HEK293 (cell line): Measurements from ENCODE around the gene IL17C.

Source experiments
- CTCF ChIA-PET: fragments of 350-600 bp; formaldehyde crosslinking; extraction: SDS; loops from one replicate; lab custom pipeline; 2021; ENCODE audit warnings: antibody characterized with exemption; lab: Yijun Ruan, JAX
- POLR2A ChIA-PET: fragments of 300-600 bp; formaldehyde crosslinking; extraction: SDS; loops from one replicate; lab custom pipeline; 2020; ENCODE audit warnings: antibody characterized with exemption, inconsistent platforms; lab: Yijun Ruan, JAX
- H3K27ac ChIP-seq: fragments of 200-500 bp; sonication (Bioruptor generic); 2 replicates; pipeline ENCODE4 v1.5.1; 2014; ENCODE audit warnings: low read depth, low read length, control low read depth, inconsistent platforms; ENCODE audit errors: extremely low read depth
- H3K36me3 ChIP-seq, 2 experiments: fragments of 200-500 bp in 1 of 2; sonication (Bioruptor generic) in 1 of 2; 1 replicate in 1 of 2; 2 replicates in 1 of 2; pipeline ENCODE4 v1.5.1; 2014 to 2017; ENCODE audit warnings: inconsistent platforms in 2 of 2, low read length in 2 of 2; ENCODE audit not compliant: control insufficient read depth in 2 of 2, insufficient read depth in 1 of 2
- H3K4me1 ChIP-seq: fragments of 200-500 bp; sonication (Bioruptor generic); 2 replicates; pipeline ENCODE4 v1.5.1; 2014; ENCODE audit warnings: mild to moderate bottlenecking, low read length, inconsistent platforms; ENCODE audit not compliant: control insufficient read depth, insufficient read depth
- H3K4me3 ChIP-seq: 2 replicates; pipeline ENCODE4 v1.5.1; 2011; ENCODE audit warnings: low read depth, mild to moderate bottlenecking, control low read depth, low read length, moderate library complexity
- H3K9me3 ChIP-seq: fragments of 200-500 bp; sonication (Bioruptor generic); 2 replicates; pipeline ENCODE4 v1.5.1; 2014; ENCODE audit warnings: low read depth, low read length, inconsistent platforms; ENCODE audit not compliant: control insufficient read depth, insufficient read depth
- BCL11B ChIP-seq: fragments of 450-650 bp; formaldehyde crosslinking; IDR thresholded peaks from 2 replicates; pipeline ENCODE4 v1.5.1; 2016; ENCODE audit warnings: low read depth, missing biosample characterization, missing genetic modification characterization
- RBAK ChIP-seq: fragments of 450-650 bp; formaldehyde crosslinking; IDR thresholded peaks from 2 replicates; pipeline ENCODE4 v1.5.1; 2016; ENCODE audit warnings: missing biosample characterization, missing genetic modification characterization
- SP7 ChIP-seq: fragments of 450-650 bp; formaldehyde crosslinking; IDR thresholded peaks from 2 replicates; pipeline ENCODE4 v1.5.1; 2016; ENCODE audit warnings: missing biosample characterization, missing genetic modification characterization
- YY2 ChIP-seq: fragments of 450-650 bp; formaldehyde crosslinking; IDR thresholded peaks from 2 replicates; pipeline ENCODE4 v1.5.1; 2016; ENCODE audit warnings: missing biosample characterization, missing genetic modification characterization
- ZBTB1 ChIP-seq: fragments of 450-650 bp; formaldehyde crosslinking; IDR thresholded peaks from 2 replicates; pipeline ENCODE4 v1.5.1; 2016; ENCODE audit warnings: missing biosample characterization, missing genetic modification characterization
- ZBTB7A ChIP-seq: fragments of 450-650 bp; formaldehyde crosslinking; IDR thresholded peaks from 2 replicates; pipeline ENCODE4 v1.5.1; 2016; ENCODE audit warnings: low read depth, missing biosample characterization, missing genetic modification characterization
- ZFP37 ChIP-seq: fragments of 450-650 bp; formaldehyde crosslinking; IDR thresholded peaks from 2 replicates; pipeline ENCODE4 v1.5.1; 2016; ENCODE audit warnings: missing biosample characterization, missing genetic modification characterization
- ZNF112 ChIP-seq: fragments of 450-650 bp; formaldehyde crosslinking; IDR thresholded peaks from 2 replicates; pipeline ENCODE4 v1.5.0; 2017; ENCODE audit warnings: missing biosample characterization, missing genetic modification characterization
- ZNF114 ChIP-seq: fragments of 450-650 bp; formaldehyde crosslinking; IDR thresholded peaks from 2 replicates; pipeline ENCODE4 v1.5.0; 2017; ENCODE audit warnings: missing biosample characterization, missing genetic modification characterization
- ZNF133 ChIP-seq: fragments of 450-650 bp; formaldehyde crosslinking; IDR thresholded peaks from 2 replicates; pipeline ENCODE4 v1.5.1; 2016; ENCODE audit warnings: missing biosample characterization, missing genetic modification characterization
- ZNF138 ChIP-seq: fragments of 450-650 bp; formaldehyde crosslinking; IDR thresholded peaks from 2 replicates; pipeline ENCODE4 v1.5.1; 2016; ENCODE audit warnings: missing biosample characterization, missing genetic modification characterization, borderline replicate concordance
- ZNF18 ChIP-seq: fragments of 450-650 bp; formaldehyde crosslinking; IDR thresholded peaks from 2 replicates; pipeline ENCODE4 v1.5.1; 2016; ENCODE audit warnings: missing biosample characterization, missing genetic modification characterization
- ZNF248 ChIP-seq: fragments of 450-650 bp; formaldehyde crosslinking; IDR thresholded peaks from 2 replicates; pipeline ENCODE4 v1.5.1; 2017; ENCODE audit warnings: missing biosample characterization, missing genetic modification characterization
- ZNF292 ChIP-seq: fragments of 450-650 bp; formaldehyde crosslinking; IDR thresholded peaks from 2 replicates; pipeline ENCODE4 v1.5.1; 2016; ENCODE audit warnings: low read depth, missing biosample characterization, missing genetic modification characterization, borderline replicate concordance
- ZNF302 ChIP-seq: fragments of 450-650 bp; formaldehyde crosslinking; IDR thresholded peaks from 2 replicates; pipeline ENCODE4 v1.5.1; 2016; ENCODE audit warnings: missing biosample characterization, missing genetic modification characterization, low read depth
- ZNF311 ChIP-seq: fragments of 450-650 bp; formaldehyde crosslinking; IDR thresholded peaks from 2 replicates; pipeline ENCODE4 v1.5.1; 2017; ENCODE audit warnings: missing biosample characterization, missing genetic modification characterization, borderline replicate concordance
- ZNF416 ChIP-seq: fragments of 450-650 bp; formaldehyde crosslinking; IDR thresholded peaks from 2 replicates; pipeline ENCODE4 v1.5.1; 2016; ENCODE audit warnings: missing biosample characterization, missing genetic modification characterization
- ZNF521 ChIP-seq: fragments of 450-650 bp; formaldehyde crosslinking; IDR thresholded peaks from 2 replicates; pipeline ENCODE4 v1.5.1; 2017; ENCODE audit warnings: missing biosample characterization, mild to moderate bottlenecking, missing genetic modification characterization
- ZNF529 ChIP-seq: fragments of 450-650 bp; formaldehyde crosslinking; IDR thresholded peaks from 2 replicates; pipeline ENCODE4 v1.5.1; 2017; ENCODE audit warnings: missing genetic modification characterization, missing biosample characterization; ENCODE audit not compliant: insufficient replicate concordance
- ZNF530 ChIP-seq: fragments of 450-650 bp; formaldehyde crosslinking; IDR thresholded peaks from 2 replicates; pipeline ENCODE4 v1.5.1; 2016; ENCODE audit warnings: low read depth, missing biosample characterization, missing genetic modification characterization
- ZNF544 ChIP-seq: fragments of 450-650 bp; formaldehyde crosslinking; IDR thresholded peaks from 2 replicates; pipeline ENCODE4 v1.5.0; 2017; ENCODE audit warnings: missing biosample characterization, missing genetic modification characterization
- ZNF600 ChIP-seq: fragments of 450-650 bp; formaldehyde crosslinking; IDR thresholded peaks from 2 replicates; pipeline ENCODE4 v1.5.1; 2016; ENCODE audit warnings: missing biosample characterization, missing genetic modification characterization
- ZNF623 ChIP-seq: fragments of 450-650 bp; formaldehyde crosslinking; IDR thresholded peaks from 2 replicates; pipeline ENCODE4 v1.5.1; 2016; ENCODE audit warnings: missing biosample characterization, missing genetic modification characterization
- ZNF624 ChIP-seq: fragments of 450-650 bp; formaldehyde crosslinking; IDR thresholded peaks from 2 replicates; pipeline ENCODE4 v1.5.1; 2017; ENCODE audit warnings: missing biosample characterization, missing genetic modification characterization
- ZNF629 ChIP-seq: fragments of 450-650 bp; formaldehyde crosslinking; IDR thresholded peaks from 2 replicates; pipeline ENCODE4 v1.5.1; 2017; ENCODE audit warnings: missing biosample characterization, missing genetic modification characterization
- ZNF658 ChIP-seq: fragments of 450-650 bp; formaldehyde crosslinking; IDR thresholded peaks from 2 replicates; pipeline ENCODE4; 2016; ENCODE audit warnings: missing biosample characterization, missing genetic modification characterization
- ZNF660 ChIP-seq: fragments of 450-650 bp; IDR thresholded peaks from 2 replicates; pipeline ENCODE4 v1.5.1; 2018; ENCODE audit warnings: missing biosample characterization, mild to moderate bottlenecking, missing genetic modification characterization
- ZNF76 ChIP-seq: fragments of 450-650 bp; formaldehyde crosslinking; IDR thresholded peaks from 2 replicates; pipeline ENCODE4; 2016; ENCODE audit warnings: low read depth, missing biosample characterization, missing genetic modification characterization, borderline replicate concordance
- ZNF830 ChIP-seq: fragments of 450-650 bp; IDR thresholded peaks from 2 replicates; pipeline ENCODE4 v1.5.0; 2018; ENCODE audit warnings: missing biosample characterization, missing genetic modification characterization, low read depth, mild to moderate bottlenecking, moderate library complexity
- ZNF837 ChIP-seq: fragments of 450-650 bp; formaldehyde crosslinking; IDR thresholded peaks from 2 replicates; pipeline ENCODE4 v1.5.1; 2016; ENCODE audit warnings: missing biosample characterization, missing genetic modification characterization
- ZXDB ChIP-seq: fragments of 450-650 bp; formaldehyde crosslinking; IDR thresholded peaks from 2 replicates; pipeline ENCODE4 v1.5.1; 2016; ENCODE audit warnings: missing biosample characterization, missing genetic modification characterization
- TF ChIP-seq, protein P1 (sequence below): fragments of 450-650 bp; formaldehyde crosslinking; IDR thresholded peaks from 2 replicates; pipeline ENCODE4 v1.5.1; 2016; ENCODE audit warnings: missing biosample characterization, missing genetic modification characterization
- TF ChIP-seq, protein P2 (sequence below): fragments of 450-650 bp; formaldehyde crosslinking; IDR thresholded peaks from 2 replicates; pipeline ENCODE4 v1.5.1; 2017; ENCODE audit warnings: missing biosample characterization, missing genetic modification characterization

IL17C gene

DNA sequence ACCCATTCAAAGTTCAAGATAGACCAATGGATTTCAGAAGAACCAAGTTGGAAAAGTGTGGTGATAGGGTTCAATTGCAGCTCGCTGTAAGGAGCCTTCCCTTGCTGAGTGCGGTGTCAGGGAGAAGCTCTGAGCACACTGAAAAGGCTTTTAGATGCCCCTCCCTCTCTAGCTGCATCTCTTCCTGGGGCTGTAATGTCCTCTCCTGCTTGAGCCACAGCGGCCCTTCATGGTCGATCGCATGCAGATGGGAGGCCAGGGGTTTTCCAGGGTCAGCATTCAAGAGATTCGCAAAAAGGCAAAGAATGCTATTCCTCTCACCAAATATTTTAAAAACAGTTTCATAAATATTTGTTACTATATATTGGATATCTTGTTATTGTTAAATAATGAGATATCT, 44.5 kb upstream of the IL17C start:
- ChIA-PET POLR2A (no interaction called here), CTCF (interaction anchor here (0.7 kb wide), 1 partner anchor 24 kb away, joined by 5 read pairs; no protein-coding TSS in a partner anchor)
- Histone ChIP-seq H3K4me1 (no peaks in the 10 kb centered on the region), H3K27ac (no peak overlapping the region), H3K4me3 (no peak overlapping the region), H3K36me3 (peaks cover 10 to 59% of the 10 kb centered on the region in 2 experiments; a peak in 2 of 3 replicates), H3K9me3 (no peaks in the 10 kb centered on the region)
- no peak for TF ChIP-seq ZNF529

DNA sequence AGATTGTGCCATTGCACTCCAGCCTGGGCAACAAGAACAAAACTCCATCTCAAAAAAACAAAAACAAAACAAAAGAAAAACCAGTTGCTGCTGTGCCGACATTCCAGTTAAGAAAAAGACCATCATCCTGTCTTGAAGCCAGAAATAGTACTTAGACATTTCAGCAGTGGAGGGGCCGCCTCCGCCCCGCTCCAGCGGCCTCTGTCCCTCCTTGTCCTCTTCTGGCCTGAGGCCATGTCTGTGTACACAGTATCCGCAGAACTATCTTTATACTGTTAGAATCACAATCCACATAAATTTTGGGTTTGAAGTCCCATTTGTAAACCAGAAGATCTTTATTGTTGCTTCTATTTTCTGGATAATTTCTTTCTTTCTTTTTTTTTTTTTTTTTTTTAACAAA, 43.3 kb upstream of the IL17C start:
- no peaks in the 10 kb centered on the region for H3K9me3 ChIP-seq
- no peak for TF ChIP-seq ZNF248 (tag by site-specific recombination)
- no peak for TF ChIP-seq ZNF416 (tag by site-specific recombination)
- TF ChIP-seq ZNF629 (tag by site-specific recombination): no peak
- TF ChIP-seq, protein P1, sequence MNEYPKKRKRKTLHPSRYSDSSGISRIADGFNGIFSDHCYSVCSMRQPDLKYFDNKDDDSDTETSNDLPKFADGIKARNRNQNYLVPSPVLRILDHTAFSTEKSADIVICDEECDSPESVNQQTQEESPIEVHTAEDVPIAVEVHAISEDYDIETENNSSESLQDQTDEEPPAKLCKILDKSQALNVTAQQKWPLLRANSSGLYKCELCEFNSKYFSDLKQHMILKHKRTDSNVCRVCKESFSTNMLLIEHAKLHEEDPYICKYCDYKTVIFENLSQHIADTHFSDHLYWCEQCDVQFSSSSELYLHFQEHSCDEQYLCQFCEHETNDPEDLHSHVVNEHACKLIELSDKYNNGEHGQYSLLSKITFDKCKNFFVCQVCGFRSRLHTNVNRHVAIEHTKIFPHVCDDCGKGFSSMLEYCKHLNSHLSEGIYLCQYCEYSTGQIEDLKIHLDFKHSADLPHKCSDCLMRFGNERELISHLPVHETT (tag by site-specific recombination): no peak
- TF ChIP-seq ZNF623: no peak
- no peak for TF ChIP-seq RBAK (tag by site-specific recombination)
- no peak for TF ChIP-seq ZNF311 (tag by site-specific recombination)
- TF ChIP-seq SP7 (tag by site-specific recombination): no peak
- TF ChIP-seq BCL11B (tag by site-specific recombination): no peak
- TF ChIP-seq ZNF114: no peak
- no peak for TF ChIP-seq YY2 (tag by site-specific recombination)
- no peak for TF ChIP-seq ZBTB1 (tag by site-specific recombination)
- TF ChIP-seq ZNF658 (tag by site-specific recombination): no peak
- no peak for TF ChIP-seq ZNF600 (tag by site-specific recombination)
- TF ChIP-seq ZNF133 (tag by site-specific recombination): no peak
- no peak for TF ChIP-seq ZNF18
- no peak for TF ChIP-seq ZNF530
- no peak overlapping the region for H3K4me3 ChIP-seq
- ChIA-PET POLR2A (no interaction called here), CTCF (no interaction called here)
- no peak overlapping the region for H3K27ac ChIP-seq
- no peaks in the 10 kb centered on the region for H3K4me1 ChIP-seq
- peaks cover 9 to 59% of the 10 kb centered on the region in 2 experiments; a peak in 2 of 3 replicates for H3K36me3 ChIP-seq

DNA sequence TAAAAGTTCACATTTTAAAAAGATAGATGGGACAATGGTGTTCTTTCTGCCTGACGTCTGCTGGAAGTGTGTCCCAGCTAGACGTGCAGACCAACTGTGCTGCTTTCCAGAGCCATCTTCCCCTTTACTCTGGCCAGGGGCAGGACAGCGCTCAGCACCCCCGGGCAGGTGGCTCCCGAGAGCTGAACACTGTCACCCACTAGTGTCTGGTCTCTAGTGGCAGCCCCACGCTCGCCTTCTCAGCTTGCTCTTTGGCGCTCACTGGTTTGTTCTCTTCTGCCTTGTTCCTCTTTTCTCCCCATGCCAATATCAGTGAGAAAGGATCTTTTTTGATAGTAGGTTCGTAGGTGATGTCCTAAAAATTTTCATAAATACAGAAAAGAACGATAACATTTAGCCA, 42.5 kb upstream of the IL17C start:
- ChIA-PET POLR2A (interaction anchor here (1.0 kb wide), 1 partner anchor 26 kb away, joined by 3 read pairs; the partner anchor contains the start of gene ZC3H18), CTCF (no interaction called here)
- H3K9me3 ChIP-seq: no peaks in the 10 kb centered on the region
- H3K4me3 ChIP-seq: no peak overlapping the region
- H3K27ac ChIP-seq: no peak overlapping the region
- no peaks in the 10 kb centered on the region for H3K4me1 ChIP-seq
- TF ChIP-seq, protein P2, sequence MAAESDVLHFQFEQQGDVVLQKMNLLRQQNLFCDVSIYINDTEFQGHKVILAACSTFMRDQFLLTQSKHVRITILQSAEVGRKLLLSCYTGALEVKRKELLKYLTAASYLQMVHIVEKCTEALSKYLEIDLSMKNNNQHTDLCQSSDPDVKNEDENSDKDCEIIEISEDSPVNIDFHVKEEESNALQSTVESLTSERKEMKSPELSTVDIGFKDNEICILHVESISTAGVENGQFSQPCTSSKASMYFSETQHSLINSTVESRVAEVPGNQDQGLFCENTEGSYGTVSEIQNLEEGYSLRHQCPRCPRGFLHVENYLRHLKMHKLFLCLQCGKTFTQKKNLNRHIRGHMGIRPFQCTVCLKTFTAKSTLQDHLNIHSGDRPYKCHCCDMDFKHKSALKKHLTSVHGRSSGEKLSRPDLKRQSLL (tag by site-specific recombination): no peak
- TF ChIP-seq ZNF292: no peak
- no peak for TF ChIP-seq ZNF76
- no peak for TF ChIP-seq ZXDB
- TF ChIP-seq ZBTB7A (tag by site-specific recombination): no peak
- TF ChIP-seq ZNF112 (tag by site-specific recombination): no peak
- no peak for TF ChIP-seq ZNF660
- no peak for TF ChIP-seq ZNF138
- no peak for TF ChIP-seq ZNF521 (tag by site-specific recombination)
- no peak for TF ChIP-seq ZNF302
- TF ChIP-seq ZFP37 (tag by site-specific recombination): no peak
- TF ChIP-seq ZNF830 (tag by site-specific recombination): no peak
- no peak for TF ChIP-seq ZNF837
- TF ChIP-seq ZNF544: no peak
- TF ChIP-seq ZNF624 (tag by site-specific recombination): no peak
- peaks cover 9 to 63% of the 10 kb centered on the region in 2 experiments; a peak in 2 of 3 replicates for H3K36me3 ChIP-seq
